Left colon (tissue), 2 donors: ENCODE measurements around the gene PUSL1. TPM values are rescaled to one million over a fixed set of nuclear protein-coding genes. Genes with fewer than 3 reads are reported as not detected.

Experiments
- ATAC-seq: fragments of 200-7000 bp; cut with Tn5 transposase; one replicate; pipeline ENCODE4 v1.9.1; 2020; ENCODE audit warnings: mild to moderate bottlenecking, moderate library complexity
- DNase-seq, 2 donors: peaks; one replicate each; pipeline ENCODE4 v3.0.0-alpha.2; 2020
- intact Hi-C, 2 donors: fragments of 100-400 bp; cut with DNase I in 1 of 2; cut with micrococcal nuclease in 1 of 2; formaldehyde crosslinking; loops; one replicate each; pipeline versions ENCODE4 v1.11.2 to v1.14.0; 2022; cut with DNase I, micrococcal nuclease
- total RNA-seq, 2 donors: library from RNA; stranded (reverse); fragmentation: NEBNext Ultra II Directional; extraction: Animal tissue kit (Norgen Biotek cat#: 25700); gene quantifications; one replicate each; pipeline ENCODE4 v1.2.1, GENCODE V29; 2021
- donor health status: DM: no; HTN: no; CAD: no.
- donor health status: DM: yes; HTN: yes; CAD: no.

PUSL1 gene
- total RNA-seq, 2 donors from 2014 or later: 15.5 to 18.7 TPM

DNA sequence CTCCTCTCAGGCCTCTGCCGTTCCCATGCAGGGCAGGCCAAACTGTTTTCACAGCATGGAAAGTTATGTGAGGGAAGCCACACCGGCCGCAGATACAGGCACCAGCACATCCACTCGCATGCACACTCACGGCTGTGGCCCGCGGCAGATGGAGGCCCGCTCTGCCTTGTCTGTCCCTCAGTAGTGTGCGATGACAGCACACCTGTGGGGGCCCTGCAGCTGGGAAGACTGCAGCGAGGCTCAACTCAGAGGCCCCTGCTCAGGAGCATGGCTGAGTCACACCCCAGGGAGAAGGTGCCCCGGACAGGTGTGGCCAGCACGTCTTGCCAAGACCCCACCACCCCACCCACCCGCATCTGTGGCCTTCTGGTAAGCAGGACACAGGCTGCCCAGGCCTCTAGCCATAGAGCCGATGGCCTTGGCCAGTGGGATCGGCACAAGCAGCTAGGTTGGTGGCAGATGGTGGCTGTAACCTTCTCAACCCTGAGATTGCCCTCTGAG, 33.4 kb upstream of the PUSL1 start:
- no peak for DNase-seq

DNA sequence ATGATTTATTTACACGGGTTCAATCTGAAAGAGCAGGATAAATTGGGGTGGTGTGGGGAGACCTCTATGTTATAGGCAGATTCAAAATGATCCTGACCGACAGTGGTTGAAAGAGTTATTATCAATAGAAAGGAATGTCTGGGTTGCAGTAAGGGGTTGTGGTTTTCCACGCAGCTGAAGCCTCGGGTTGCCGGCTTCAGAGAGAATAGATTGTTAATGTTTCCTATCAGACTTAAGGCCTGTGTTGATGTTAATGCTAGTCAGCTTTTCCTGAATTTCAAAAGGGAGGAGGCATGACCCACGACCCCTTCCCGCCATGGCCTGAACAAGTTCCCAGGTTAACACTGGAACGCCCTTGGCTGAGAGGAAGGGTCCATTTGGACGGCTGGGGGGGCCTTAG, 32.6 kb upstream of the PUSL1 start:
- ATAC-seq (no peak), DNase-seq (no peak)
- intact Hi-C loops: no loop called here

More for the DNA sequence above, 33.4 kb upstream of the PUSL1 start:
- no peak for ATAC-seq
- intact Hi-C loops: no loop called here

DNA sequence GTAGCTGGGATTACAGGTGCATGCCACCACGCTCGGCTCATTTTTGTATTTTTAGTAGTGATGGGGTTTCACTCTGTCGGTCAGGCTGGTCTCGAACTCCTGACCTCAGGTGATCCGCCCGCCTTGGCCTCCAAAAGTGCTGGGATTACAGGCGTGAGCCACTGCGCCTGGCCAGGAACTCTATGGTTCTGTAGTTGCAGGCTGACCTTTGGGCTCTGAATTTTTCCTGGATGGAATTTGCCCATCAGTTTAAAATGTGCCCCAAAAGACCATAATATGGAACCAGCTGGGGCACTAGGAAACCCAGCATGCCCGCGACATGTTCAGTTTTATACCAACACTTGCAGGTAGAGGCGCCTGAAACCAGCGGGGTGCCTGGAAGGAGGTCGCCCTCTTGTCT, 29.8 kb upstream of the PUSL1 start:
- DNase-seq (no peak), ATAC-seq (no peak)
- intact Hi-C loops: no loop called here

DNA sequence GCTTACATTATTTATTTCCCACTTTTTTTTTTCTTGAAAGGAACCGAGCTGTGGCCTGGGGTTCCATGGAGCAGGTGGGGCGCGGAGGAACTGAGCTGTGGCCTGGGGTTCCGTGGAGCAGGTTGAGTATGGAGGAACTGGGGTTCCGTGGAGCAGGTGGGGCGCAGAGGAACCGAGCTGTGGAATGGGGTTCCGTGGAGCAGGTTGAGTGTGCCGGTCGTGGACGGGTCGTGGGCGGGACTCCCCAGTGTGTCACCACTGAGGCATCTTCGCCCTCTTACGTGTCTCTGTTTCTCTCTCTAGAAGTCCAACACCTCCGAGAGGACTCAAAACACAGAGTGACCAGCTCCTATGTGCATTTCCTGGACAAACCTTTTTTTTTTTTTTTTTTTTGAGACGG, 29.4 kb upstream of the PUSL1 start:
- ATAC-seq (no peak), DNase-seq (no peak)
- intact Hi-C loops: no loop called here

DNA sequence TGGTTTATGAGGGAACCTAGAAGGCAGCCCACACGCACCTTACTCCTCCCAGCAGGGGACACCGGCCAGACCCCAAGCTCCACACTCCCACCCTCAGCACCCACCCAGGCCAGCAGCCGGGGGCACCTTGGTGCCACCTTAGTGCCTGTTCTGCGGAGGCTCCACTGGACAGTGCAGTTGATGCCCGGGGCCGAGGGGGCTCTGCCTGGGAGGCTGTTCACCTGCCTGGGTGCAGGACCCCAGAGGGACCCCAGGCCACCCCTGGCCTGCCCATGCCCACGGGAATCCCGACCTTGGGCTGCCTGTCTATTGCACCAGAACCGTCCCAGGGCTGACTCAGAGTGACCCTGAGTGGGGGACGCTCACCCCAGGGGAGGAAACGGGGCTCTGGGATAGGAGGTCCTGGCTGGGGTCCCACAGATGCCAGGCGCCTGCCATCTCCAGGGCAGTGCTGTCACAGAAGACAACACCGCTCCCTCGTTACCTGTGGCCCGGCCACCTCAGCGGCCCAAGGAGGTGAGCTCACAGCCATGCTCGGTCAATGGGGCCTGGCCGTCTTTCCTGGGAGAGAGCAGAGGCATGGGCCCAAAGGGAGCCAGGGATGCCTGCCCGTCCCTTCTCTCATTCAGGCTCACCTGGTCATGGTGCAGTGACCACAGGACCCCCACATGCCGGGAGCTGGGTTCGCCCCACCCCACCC, 27.5 kb upstream of the PUSL1 start:
- no peak for ATAC-seq
- DNase-seq: no peak
- intact Hi-C loops: no loop called here

DNA sequence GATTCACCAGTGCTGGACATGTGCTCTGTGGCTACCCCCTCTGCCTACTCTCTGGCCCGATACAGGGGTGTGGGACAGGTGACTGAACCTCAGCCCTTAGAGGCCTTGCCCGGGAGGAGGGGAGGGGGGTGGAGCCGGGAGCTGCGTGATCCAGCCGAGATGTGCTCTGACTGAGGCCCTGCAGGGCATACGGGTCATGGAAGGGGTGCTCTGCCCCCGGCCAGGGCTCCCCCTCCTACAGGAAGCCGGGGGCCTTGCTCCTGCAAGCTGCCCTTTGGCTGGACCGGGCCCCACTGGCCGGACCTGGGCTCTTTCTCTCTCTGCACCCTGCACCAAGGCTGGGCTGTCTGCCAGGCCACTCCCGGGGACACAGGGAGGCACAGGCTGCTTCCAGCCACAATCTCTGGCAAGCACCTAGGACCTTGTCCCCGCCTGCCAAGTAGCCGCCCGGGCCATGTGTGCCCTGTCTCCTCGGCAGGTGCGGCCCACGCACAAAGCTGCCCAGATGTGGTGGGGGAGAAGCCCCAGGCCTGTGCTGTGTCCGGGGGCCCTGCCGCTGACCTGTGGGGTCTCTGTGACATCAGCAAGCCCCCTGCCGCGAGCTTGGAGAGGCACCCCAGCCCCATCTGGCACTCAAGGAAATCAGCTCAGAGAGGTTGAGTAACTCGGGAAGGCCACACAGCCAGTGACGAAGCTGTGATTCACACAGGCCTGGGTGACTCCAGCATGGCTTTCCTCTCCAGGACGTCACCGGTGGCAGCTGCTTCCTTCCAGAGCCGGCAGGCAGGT, 26.7 kb upstream of the PUSL1 start:
- intact Hi-C loops: no loop called here
- ATAC-seq (peak; percentile 91), DNase-seq (peak; percentile 92 to 93)

DNA sequence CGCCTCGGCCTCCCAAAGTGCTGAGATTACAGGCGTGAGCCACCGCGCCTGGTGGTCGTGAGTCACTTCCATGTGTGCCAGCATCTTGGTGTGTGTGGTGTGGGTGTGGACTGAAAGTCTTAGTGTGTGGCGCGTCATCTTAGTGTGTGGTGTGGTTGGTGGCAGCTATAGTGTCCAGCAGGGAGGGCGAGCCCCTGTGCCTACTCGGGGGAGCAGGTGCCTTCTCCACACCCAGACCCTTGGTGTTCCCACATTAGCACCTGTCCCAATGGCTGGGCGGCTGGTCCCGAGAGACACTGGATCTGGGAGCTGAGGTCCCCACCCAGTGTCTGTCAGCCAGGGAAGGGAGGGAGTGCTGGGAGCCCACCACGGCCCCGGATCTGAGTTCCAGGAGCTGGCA, 25.4 kb upstream of the PUSL1 start:
- DNase-seq: no peak
- intact Hi-C loops: no loop called here
- ATAC-seq: no peak

DNA sequence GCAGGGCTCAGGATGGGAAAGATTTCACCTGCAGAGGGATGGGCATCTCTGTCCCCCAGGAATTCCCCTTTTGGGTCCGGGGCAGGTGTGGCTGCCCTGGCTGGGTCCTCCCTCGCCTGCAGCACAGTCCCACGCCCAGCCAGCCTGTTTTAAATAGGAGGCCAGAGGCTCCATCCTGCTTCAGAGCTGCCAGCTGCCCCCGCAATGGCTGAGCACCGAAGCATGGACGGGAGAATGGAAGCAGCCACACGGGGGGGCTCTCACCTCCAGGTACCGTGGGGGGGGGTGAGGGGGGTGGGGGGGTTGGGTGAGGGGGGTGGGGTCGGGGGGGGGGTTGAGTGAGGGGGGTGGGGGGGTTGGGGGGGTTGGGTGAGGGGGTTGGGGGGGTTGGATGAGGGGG, 24.6 kb upstream of the PUSL1 start:
- DNase-seq (no peak), ATAC-seq (no peak)
- intact Hi-C loops: no loop called here

DNA sequence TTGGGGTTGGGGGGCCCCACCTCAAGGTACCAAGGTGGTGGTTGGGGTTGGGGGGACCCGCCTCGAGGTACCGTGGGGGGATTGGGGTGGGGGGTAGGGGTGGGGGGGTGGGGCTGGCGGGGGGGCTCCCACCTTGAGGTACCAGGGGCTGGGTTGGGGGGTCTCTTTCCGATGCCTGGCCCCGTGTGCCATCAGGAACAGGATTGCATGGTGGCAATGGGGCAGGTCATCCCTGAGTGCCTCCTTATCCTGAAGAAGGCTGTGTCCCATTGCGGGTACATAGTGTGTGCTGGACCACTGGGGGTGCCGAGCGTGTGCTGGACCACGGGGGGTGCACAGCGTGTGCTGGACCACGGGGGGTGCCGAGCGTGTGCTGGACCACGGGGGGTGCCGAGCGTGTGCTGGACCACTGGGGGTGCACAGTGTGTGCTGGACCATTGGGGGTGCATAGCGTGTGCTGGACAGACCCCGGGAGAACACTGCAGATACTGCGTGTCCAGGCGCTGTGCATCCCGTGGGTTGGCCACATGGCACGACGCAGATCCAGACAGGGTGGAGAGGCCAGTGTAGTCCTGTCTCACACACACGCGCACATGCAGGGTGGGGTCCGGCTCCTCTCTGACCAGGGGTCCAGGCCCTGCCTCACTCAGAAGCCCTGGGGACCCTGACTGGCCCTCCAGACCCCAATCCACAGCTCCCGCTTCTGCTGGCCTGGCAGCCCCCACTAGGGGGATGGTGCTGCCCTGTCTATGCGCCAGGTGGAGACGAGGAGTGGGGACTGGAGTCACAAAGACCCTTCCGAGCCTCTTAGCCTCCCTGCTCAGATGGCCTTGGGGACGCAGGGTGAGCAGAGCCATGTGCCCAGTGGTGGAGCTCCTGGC, 23.9 kb upstream of the PUSL1 start:
- ATAC-seq (no peak), DNase-seq (peak in 1 of 2 donors; percentile 23)
- intact Hi-C loops: no loop called here

DNA sequence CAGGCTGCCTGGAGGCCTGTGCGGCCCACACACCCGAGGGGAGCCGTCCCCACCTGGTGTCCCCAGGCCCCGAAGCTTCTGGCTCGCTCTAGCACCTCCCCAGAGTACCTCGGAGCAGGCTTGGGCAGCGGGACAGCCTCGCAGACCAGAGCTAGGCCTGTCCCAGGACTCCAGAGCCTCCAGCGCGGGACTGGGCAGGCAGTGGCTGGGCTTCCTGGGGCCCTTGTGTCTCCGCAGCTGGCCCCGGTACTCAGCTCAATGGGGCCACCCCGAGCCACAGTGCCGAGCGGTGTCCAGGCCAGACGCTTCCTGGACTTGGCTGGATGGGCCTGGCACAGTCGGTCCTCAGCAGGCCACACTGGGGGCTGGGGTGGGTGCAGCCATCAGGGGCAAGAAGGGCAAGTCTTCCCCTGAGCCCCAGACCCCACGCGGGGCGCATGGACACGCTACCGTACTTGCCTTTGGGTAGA, 23.3 kb upstream of the PUSL1 start:
- DNase-seq (no peak), ATAC-seq (no peak)
- intact Hi-C loops: no loop called here

DNA sequence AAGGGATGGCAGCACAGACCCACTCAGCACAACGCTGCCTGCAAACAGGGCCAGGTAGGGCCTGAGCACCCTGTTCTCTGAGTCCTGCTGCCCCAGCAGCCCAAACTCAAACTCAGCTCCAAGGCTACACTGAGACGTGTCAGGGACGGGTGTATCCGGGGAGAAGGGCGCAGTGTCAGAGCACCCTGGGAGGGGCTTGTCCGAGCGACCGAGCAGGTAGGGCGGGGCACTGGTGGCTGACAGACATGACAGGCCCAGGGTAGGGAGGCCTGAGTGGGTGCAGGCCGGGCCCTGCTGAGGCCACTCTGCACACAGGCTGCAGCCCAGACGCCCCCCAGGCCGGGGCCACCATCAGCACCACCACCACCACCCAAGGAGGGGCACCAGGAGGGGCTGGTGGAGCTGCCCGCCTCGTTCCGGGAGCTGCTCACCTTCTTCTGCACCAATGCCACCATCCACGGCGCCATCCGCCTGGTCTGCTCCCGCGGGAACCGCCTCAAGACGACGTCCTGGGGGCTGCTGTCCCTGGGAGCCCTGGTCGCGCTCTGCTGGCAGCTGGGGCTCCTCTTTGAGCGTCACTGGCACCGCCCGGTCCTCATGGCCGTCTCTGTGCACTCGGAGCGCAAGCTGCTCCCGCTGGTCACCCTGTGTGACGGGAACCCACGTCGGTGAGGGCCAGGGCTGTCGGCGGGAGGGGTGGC, 22.6 kb upstream of the PUSL1 start:
- intact Hi-C loops: no loop called here
- ATAC-seq (peak; percentile 58), DNase-seq (peak; percentile 44 to 62)

DNA sequence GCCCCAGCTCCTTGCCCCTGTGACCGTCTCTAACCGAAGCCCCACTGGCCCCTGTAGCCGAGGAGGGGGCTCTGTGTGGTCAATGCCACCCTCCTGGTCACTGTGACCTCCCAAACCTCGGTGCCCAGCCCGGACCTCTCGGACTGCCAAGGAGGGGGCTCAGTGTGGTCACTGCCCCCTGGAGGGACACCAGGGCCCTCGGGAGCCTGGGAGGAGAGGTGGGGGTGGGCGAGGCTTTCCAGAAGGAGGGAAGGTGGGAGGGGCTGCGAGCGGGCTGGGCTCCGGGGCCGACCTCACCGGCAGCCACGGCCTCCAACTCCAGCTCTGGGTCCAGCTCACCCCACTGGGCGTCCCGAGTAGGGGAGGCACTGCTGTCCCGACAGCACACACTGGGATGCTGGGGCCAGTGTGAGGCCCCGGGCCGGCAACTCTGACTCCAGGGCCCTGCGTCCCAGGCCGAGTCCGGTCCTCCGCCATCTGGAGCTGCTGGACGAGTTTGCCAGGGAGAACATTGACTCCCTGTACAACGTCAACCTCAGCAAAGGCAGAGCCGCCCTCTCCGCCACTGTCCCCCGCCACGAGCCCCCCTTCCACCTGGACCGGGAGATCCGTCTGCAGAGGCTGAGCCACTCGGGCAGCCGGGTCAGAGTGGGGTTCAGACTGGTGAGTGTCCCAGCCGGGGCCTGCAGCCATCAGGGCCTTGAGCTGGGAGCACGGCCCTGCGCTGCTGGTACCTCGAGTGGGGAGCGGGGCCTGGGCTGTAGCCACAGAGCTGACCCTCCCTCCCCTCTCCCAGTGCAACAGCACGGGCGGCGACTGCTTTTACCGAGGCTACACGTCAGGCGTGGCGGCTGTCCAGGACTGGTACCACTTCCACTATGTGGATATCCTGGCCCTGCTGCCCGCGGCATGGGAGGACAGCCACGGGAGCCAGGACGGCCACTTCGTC, 21.8 kb upstream of the PUSL1 start:
- ATAC-seq (no peak), DNase-seq (peak in 1 of 2 donors; percentile 21)
- intact Hi-C loops: no loop called here

DNA sequence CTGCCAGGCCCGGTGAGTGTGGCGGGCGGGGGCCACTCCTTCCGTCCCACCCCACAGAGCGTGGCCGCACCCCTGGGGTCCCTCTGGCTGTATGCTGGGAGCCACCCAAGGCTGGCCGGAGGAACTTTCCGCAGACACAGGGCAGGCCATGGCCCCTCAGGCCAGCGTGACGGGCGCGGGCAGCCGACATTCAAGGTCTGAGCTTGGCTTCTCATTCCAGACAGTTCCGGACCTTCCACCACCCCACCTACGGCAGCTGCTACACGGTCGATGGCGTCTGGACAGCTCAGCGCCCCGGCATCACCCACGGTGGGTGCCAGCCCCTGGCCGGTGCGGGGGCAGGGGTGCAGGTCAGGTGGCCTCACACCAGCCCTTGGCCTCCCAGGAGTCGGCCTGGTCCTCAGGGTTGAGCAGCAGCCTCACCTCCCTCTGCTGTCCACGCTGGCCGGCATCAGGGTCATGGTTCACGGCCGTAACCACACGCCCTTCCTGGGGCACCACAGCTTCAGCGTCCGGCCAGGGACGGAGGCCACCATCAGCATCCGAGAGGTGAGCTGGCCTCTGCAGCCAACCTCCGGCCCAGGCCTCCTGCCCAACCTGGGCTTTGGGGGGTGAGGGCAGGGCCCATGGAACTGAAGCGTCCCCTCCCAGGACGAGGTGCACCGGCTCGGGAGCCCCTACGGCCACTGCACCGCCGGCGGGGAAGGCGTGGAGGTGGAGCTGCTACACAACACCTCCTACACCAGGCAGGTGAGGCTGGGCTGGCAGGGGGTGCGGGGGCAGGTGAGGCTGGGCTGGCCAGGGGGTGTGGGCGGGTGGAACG, 20.9 kb upstream of the PUSL1 start:
- ATAC-seq (no peak), DNase-seq (no peak)
- intact Hi-C loops: no loop called here

DNA sequence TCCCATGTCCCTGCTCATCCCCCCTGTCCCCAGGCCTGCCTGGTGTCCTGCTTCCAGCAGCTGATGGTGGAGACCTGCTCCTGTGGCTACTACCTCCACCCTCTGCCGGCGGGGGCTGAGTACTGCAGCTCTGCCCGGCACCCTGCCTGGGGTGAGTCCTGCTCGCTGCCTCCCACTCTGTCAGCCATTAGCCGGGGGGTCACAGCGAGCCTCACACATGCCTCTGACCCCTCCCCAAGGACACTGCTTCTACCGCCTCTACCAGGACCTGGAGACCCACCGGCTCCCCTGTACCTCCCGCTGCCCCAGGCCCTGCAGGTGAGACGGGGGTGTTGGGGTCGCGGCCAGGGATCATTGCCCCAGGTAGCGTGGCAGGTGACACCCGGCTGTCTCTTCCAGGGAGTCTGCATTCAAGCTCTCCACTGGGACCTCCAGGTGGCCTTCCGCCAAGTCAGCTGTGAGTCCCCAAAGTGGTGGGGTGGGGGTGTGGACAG, 18.1 kb upstream of the PUSL1 start:
- ATAC-seq (peak; percentile 55), DNase-seq (peak in 1 of 2 donors; percentile 82)
- intact Hi-C loops: loop anchor here (5.0 kb wide), 2 partner anchors 168 to 173 kb away; partner anchors contain the start of gene C1orf159 (in 1 of the 2)

DNA sequence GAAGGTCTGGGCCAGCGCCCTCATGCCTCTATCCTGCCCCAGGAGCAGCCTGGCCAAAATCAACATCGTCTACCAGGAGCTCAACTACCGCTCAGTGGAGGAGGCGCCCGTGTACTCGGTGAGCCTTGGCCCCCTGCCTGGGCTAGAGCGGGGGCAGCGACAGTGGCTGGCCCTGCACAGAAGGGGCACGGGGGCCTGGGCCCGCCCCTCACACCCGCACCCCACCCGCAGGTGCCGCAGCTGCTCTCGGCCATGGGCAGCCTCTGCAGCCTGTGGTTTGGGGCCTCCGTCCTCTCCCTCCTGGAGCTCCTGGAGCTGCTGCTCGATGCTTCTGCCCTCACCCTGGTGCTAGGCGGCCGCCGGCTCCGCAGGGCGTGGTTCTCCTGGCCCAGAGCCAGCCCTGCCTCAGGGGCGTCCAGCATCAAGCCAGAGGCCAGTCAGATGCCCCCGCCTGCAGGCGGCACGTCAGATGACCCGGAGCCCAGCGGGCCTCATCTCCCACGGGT, 17.3 kb upstream of the PUSL1 start:
- intact Hi-C loops: loop anchor here (5.0 kb wide), 2 partner anchors 169 to 174 kb away; partner anchors contain the start of gene C1orf159 (in 1 of the 2)
- DNase-seq (peak in 1 of 2 donors; percentile 63), ATAC-seq (peak; percentile 65)
